ENCODE data around the gene CHRDL2.

DNA sequence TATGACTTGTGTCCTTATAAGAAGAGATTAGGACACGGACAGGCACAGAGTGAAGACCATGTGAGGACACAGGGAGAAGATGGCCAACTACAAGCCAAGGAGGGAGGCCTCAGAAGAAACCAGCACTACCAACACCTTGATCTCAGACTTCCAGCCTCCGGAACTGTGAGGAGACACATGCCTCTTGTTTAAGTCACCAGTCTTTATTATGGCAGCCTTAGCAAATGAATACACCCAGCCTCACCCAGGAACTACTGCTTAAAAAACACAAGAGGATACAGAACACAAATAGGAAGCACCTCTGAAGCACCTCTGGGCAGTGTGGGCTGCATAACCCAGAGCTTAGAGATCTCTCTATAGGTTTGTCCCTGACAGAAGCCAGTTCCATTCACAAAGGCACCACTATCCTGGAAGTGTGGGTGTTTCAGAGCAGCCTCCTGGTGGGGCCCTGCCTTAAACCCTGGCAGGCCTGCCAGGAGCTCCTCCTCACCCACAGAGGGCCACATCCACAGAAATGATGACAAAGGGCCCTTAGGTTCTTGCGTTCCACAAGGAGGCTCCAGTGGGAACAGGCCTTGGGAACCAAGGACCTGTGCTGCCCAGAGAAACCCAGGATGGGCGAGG lies 58.8 kb downstream of the CHRDL2 start:
- TF ChIP-seq, protein P1, sequence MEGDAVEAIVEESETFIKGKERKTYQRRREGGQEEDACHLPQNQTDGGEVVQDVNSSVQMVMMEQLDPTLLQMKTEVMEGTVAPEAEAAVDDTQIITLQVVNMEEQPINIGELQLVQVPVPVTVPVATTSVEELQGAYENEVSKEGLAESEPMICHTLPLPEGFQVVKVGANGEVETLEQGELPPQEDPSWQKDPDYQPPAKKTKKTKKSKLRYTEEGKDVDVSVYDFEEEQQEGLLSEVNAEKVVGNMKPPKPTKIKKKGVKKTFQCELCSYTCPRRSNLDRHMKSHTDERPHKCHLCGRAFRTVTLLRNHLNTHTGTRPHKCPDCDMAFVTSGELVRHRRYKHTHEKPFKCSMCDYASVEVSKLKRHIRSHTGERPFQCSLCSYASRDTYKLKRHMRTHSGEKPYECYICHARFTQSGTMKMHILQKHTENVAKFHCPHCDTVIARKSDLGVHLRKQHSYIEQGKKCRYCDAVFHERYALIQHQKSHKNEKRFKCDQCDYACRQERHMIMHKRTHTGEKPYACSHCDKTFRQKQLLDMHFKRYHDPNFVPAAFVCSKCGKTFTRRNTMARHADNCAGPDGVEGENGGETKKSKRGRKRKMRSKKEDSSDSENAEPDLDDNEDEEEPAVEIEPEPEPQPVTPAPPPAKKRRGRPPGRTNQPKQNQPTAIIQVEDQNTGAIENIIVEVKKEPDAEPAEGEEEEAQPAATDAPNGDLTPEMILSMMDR (conservative IDR thresholded peaks at IDR 0.05 in 1 of 2, IDR thresholded peaks at IDR 0.05 in 1 of 2; ENCODE audit: extremely low read depth in 1 of 2, insufficient read depth in 1 of 2, low read depth in 1 of 2, low read length in 2 of 2) = no peak
- TF ChIP-seq EZH2 (IDR thresholded peaks at IDR 0.05; ENCODE audit: borderline replicate concordance, low read length) = no peak
